Femur (tissue), 1 donor: Measurements from ENCODE around the gene PATE3.

Experiments used
- DNase-seq: peaks from one replicate; pipeline ENCODE4 v3.0.0-alpha.2; 2017

The PATE3 gene

DNA sequence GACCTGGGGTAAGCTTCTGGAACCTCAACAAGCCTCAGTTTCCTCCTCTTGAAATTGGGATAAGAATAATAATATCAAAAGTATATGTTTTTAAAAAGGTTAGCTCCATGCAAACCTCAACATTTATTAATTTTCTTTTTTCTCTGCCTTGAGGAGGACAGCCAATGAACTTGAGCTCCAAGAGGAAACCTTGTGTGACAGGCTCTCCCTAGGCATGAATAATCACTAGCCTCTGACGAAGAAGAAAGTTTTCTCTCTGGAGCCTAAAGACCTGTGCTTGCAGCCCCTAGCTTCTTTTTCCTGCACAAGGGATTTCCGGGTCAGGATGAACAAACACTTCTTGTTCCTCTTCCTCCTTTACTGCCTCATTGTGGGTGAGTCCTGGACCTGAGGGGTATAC is at the start of gene PATE3:
TSS of gene PATE3 (plus strand) at position 301 of the 400 bp plus-strand sequence. CDS start at position 326, 25 bp downstream.
- DNase-seq, result no peak

DNA sequence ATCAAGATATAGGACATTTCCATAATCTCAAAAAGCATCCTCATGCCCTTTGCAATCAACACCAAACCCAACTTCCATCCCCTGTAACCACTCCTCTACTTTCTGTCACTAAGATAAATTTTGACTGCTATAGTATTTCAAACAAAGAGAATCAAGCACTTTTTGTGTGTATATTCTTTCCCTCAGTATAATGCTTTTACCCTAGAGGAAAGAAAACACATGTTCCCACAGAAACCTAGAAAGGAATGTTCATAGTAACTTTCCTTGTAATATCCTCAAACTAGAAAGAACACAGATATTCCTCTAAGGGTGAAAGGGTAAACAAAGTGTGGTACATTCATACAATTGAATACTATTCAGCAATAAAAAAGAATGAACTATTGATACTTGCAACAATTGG is 47.3 kb upstream of the PATE3 start:
- DNase-seq, result no peak

DNA sequence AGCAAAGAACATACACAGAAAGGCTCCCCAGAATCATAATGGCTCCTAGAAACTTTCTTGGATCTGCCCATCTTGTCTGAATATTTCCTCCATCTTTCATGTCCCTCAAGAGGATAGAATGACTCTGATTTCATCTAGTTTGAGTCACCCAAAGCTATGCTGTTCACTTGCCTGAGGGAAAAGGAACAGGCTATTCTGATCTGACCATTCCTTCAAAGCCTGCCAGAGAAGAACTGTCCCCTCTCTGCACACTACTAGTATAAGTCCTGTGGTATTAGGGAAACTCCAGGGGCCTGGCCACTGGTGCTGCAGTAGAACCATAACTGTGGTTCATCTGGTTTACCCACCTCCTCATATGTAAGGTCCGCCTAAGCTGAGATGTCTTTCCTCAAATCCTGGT is 44.2 kb upstream of the PATE3 start:
- no peak for DNase-seq

DNA sequence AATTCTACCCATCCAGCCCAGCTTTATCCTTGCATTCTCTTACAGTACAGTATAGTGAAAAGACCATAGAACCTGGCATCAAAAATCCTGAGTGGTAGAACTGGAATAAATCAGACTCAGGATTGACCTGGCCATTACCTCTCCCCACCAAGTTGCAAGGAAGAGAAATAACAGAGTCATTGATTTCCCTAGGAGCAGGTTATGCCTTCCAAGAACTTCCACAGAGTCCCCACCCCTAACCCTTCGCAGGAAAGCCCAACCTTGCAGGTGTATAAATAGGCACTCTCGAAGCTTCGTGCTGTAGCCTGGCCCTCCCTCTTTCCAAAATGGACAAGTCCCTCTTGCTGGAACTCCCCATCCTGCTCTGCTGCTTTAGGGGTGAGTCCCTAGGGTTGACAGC is 41.9 kb upstream of the PATE3 start, which contains the start of gene PATE1:
TSS of gene PATE1 (plus strand) at position 301 of the 400 bp plus-strand sequence. CDS start at position 327, 26 bp downstream.
- no peak for DNase-seq

GRCh38 chr11:125750629-125751028 is 37.3 kb upstream of the PATE3 start:
- no peak for DNase-seq

DNA sequence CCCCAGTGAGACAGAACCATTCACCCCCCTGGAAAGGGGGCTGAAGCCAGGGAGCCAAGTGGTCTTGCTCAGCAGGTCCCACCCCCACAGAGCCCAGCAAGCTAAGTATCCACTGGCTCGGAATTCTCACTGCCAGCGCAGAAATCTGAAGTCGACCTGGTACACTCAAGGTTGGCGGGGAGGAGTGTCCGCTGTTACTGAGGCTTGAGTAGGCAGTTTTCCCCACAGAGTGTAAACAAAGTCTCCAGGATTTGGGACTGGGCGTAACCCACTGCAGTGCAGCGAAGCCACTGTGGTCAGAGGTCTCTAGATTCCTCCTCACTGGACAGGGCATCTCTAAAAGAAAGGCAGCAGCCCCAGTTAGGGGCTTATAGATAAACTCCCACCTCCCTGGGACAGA is 31.9 kb upstream of the PATE3 start:
- DNase-seq, result no peak

GRCh38 chr11:125762445-125762844 is 25.5 kb upstream of the PATE3 start:
- no peak for DNase-seq

- DNase-seq, result no peak
Observed at GRCh38 chr11:125763483-125763882, 24.4 kb upstream of the PATE3 start.

DNA sequence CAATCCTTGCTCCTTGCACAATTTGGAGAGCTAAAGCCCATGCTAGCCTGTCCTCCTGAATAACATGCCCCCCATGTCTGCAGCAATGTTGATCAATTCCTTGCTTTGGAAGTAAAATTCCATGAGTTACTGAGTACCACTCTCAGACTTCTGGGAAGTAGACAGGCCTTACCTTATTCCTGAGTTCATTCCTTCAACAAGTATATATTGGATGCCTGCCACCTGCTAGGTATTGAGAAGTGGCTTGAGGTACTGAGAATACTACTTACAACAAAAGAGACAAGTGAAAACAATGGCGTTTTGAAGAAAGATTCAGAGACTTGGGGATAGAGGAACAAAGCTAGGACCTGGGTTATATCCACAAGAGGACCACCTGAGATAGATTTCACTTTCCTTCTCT is 21.7 kb upstream of the PATE3 start:
- DNase-seq, result no peak

DNA sequence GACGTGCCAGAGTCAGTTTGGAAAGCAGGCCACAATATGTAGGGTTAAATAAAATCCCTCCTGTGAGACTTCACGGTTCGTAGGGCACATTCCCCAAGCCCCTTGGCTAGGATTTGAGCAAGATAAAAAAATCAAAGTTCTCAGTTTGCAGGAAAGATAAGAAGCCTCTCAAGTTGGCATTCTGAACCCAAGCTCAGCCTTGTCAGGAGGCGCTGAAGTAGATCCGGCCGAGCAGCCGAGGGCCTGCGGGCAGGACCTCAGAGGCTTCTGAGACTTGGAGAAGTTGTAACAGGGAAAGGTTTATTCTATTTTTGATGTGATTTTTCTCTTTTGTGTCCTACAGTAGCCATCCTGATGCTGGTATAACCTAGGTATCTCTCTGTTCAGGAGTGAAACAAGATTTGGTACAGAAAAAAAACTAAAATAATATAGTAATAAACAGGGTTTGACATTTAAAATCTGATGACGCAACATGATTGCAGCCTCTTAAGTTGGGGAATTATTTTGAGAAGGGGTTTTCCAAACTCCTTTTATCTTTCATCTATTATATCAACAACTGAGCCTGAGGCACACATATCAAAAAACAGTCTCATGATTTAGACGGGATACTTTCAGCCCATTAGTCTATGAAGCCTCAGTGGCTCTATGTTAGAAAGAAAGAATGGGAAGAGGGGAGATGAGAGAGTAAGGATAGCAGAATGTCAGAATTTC is 19.4 kb upstream of the PATE3 start:
- no peak for DNase-seq

DNA sequence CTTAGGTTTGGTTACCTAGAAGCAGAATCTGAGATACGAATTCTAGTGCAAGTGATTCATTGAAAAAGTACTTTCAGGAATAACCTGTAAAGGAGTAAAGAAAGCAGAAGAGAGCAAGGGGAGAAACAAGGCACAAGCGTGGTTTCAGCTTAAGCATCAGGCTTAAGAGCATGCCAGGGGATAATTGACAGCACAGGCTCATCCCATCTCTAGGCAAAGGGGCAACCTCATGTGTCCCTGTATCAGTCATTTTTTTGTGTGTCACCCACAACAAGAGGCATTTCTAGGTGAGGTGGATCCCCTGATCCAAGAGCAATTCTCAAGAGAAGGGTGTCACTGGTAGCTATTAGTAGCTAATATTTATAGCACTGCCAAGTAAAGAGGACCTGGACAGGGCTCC is 17.3 kb upstream of the PATE3 start:
- no peak for DNase-seq

DNA sequence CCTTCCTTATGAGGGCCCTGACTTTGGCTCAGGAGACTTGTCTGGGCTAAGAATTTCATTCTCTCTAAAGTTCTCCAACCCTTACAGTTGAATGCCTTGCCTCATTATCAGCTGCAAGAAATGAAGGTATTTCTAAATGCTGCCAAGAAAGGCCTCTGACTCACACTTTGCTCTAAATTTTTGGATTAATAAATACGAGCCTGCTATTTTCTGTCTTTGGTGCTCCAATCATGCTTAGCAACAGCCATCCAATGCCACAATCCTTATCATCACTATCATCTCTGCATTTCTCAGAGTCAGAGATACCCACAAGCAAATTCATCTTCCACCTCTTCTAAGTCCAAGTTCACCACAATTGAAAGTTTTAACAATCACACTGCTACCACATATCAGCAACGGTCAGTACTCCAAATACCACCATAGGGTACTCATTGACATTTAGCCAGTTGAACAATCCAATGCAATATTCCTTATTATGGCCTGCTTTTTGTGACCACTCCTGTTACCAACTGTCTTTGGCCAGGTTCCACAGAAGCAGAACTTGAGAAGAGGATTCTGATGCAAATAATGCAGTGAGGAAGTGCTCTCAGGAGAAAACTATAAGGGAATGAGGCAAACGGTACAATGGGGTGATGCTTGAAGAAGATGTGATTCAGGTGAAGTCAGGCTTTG is 15.0 kb upstream of the PATE3 start:
- no peak for DNase-seq

DNA sequence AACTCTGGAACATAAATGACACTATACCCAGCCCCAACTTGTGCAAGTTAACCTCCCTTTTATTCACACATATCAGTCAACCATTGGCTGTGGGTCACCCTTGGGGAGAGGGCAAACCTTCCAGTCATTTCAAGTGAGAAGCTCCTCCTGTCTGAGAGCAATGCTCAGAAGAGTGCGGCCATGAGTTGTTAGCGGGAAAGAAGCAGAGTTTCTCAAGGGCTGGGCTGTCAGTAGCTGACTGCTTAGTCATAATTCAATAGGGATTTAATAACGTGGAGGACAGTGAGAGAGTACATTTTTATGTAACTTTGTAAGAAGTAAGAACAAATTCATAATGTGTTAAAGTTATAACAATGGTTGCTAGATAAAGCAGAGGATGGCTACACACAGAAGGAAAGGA is 14.4 kb upstream of the PATE3 start:
- DNase-seq, result no peak

DNA sequence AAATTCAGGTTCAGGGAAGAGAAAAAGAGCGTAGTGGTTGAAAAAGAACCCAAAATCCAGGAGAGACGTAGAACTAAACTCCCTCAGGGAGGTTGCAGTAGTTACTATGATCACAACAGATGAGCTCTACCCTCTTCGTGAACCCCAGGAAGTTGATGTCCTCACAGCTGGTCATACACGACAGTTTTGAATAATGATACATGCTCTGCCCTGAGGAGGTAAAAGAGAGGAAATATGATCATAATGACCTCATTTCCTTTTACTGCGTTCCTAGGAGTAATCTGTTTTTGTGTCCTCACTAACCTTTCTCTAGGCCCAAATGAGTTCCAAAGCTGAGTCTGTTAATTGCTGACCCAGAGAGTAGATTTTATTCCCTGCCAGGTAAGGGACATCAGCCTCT is 10.6 kb upstream of the PATE3 start:
- DNase-seq, result no peak

- no peak for DNase-seq
Observed at GRCh38 chr11:125778728-125779127, 9.2 kb upstream of the PATE3 start, which contains the start of gene PATE2. TSS of gene PATE2 (minus strand) at chr11:125778828. CDS start at chr11:125778773, 55 bp downstream.

DNA sequence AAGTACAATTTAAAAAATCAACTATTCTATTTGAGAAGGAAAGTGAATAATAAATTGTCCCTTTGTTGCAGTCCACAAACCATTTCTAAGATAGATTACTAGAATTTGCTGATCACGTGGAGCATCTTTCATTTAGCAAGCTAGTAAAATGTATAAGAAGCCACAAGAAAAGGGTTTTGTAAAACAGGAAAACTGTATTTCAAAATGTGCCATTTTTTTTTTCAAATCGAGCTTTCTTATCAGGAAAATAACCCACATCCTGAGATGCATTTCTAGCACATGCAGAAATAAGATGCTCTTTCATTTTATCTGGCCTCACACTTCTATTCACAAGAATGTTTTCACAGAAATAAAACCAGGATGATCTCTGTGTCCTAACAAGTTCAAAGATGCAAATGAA is 3.2 kb upstream of the PATE3 start:
- no peak for DNase-seq

- DNase-seq, result no peak
Observed at GRCh38 chr11:125790825-125791224, 2.9 kb downstream of the PATE3 start.

DNA sequence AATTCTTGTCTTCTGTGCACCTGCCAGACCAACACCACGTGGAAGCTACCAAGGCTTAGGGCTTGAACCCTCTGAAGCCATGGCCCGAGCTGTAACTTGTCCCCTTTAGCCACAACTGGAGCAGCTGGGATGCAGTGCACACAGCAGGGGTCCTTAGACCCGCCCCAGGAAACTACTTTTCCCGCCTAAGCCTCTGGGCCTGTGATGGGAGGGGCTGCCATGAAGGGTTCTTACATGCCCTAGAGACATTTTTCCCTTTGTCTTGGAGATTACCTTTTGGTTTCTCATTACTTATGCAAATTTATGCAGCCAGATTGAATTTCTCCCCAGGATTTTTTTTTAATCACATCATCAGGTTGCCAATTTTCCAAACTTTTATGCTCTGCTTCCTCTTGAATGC is 9.7 kb downstream of the PATE3 start:
- DNase-seq, result no peak

DNA sequence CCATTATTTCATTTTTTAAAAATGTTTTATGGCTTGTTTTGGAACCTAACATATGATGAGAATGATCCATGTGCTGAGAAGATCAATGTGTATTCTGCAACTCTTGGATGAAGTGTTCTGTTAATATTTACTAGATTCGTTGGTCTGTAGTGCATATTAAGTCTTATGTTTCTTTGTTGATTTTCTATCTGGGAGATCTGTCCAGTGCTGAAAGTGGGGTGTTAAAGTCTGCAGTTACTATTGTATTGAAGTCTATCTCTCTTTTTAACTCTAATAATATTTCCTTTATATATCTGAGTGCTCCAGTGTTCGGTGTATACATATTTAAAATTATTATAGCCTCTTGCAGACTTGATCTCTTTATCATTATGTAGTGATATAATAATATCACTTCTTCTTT is 11.9 kb downstream of the PATE3 start:
- no peak for DNase-seq

DNA sequence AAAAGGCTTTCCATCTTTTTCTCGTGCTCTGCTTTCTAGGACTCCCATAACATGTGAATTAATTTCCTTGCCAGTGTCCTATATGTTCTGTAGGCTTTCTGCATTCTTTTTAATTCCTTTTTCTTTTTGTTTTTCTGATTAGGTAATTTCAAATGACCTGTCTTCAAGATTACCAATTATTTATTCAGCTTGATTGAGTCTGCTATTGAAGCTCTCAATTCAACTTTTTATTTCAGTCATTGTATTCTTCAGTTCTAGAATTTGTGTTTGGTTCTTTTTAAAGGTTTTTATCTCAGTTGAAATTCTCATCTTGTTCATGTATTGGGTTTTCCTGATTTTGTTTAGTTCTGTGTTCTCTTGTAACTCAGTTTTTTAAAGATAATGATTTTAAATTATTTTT is 14.5 kb downstream of the PATE3 start:
- no peak for DNase-seq

GRCh38 chr11:125807909-125808308 is 20.0 kb downstream of the PATE3 start:
- DNase-seq, result no peak

DNA sequence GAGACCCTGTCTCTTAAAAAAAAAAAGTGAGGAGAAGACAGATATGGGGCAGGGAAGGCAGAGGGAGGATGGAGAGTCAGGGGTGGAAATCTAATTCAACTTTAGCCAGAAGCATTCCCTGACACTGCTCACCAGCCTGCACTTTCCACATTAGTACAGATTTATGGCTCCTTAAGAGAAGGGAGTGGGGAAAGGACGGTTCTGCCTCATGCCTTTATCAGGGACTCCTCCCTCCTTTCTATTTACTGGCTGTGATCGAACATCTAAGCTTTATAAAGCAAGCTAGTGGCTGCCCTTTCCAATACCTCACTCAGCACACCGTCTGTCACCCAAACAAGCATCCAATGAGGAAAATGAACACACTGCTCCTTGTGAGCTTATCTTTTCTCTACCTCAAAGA is 45.1 kb downstream of the PATE3 start, which contains the start of gene PATE4:
TSS of gene PATE4 (plus strand) at position 301 of the 400 bp plus-strand sequence. CDS start at position 345, 44 bp downstream.
- DNase-seq, result no peak

DNA sequence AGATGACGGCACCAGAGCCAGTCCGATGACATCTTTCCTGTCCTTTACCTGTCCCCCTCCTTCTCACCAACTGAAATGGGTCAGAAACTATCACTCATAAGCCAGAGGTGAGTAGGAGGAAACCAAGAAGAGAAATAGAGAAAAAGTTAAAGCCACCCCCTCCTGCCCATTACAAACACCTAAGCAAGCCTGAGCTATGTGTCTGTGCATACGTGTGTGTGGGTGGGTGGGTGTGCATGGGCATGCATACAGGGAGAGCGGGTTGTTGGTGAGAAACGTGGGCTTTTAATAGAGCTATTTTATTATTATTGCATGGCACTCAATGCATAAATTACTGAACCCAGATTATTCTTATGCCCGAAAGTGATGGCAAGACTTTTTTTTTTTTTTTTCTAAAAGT is 47.8 kb downstream of the PATE3 start:
- DNase-seq, result no peak
